Testis (tissue), 2 donors: Measurements from ENCODE around the gene C20orf144.

Source experiments
- POLR2A ChIP-seq: fragments of 450-650 bp; IDR thresholded peaks from one replicate; pipeline ENCODE4 v1.6.1; 2017; ENCODE audit warnings: antibody characterized with exemption, mild to moderate bottlenecking, moderate library complexity
- TF ChIP-seq, protein P1 (sequence below), 3 experiments: fragments of 450-650 bp in 2 of 3; fragments of 200-600 bp in 1 of 3; sonication (generic) in 1 of 3; IDR thresholded peaks; one replicate each; pipeline ENCODE4 v1.5.1; 2016 to 2019; ENCODE audit warnings: antibody characterized with exemption in 3 of 3, mild to moderate bottlenecking in 2 of 3, moderate library complexity in 1 of 3

DNA sequence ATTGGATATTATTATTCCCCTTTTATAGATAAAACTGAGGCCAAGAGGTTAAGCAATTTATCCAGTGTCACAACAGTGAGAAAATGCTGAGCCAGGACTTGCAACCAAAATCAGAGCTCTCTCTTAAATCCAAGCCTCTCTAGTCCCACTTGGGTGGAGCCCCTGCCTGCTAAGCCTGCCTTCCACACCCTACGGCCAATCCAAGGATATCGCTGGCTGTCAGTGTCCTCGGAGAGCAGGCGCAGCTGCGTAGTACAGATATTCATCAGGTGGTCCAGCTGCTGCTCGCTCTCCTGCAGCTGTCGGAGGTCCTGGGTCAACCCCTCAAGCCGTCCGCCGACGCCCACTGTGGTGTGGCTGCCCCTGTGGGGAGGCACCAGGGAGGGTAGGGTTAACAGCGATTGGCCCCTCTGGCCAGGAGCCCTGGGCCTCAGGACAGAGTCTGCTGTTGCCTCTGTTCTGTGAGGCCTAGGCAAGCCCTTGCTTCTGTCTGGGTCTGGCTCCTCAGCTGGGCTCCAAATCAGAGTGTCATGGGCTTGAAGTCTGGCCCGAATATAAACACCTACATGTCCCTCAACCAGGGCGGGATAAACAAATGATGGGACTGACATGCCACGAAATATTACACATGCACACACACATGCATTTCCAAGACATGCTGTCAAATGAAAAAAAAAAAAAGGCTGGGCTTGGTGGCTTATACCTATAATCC, 16.0 kb downstream of the C20orf144 start:
- TF ChIP-seq POLR2A, result no peak
- TF ChIP-seq, protein P1, sequence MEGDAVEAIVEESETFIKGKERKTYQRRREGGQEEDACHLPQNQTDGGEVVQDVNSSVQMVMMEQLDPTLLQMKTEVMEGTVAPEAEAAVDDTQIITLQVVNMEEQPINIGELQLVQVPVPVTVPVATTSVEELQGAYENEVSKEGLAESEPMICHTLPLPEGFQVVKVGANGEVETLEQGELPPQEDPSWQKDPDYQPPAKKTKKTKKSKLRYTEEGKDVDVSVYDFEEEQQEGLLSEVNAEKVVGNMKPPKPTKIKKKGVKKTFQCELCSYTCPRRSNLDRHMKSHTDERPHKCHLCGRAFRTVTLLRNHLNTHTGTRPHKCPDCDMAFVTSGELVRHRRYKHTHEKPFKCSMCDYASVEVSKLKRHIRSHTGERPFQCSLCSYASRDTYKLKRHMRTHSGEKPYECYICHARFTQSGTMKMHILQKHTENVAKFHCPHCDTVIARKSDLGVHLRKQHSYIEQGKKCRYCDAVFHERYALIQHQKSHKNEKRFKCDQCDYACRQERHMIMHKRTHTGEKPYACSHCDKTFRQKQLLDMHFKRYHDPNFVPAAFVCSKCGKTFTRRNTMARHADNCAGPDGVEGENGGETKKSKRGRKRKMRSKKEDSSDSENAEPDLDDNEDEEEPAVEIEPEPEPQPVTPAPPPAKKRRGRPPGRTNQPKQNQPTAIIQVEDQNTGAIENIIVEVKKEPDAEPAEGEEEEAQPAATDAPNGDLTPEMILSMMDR (IDR thresholded peaks at IDR 0.05), result no peak
